Astrocyte of the spinal cord (primary cell): Measurements from ENCODE around the gene OGT.

Source experiments
- DNase-seq: peaks from one replicate; pipeline ENCODE4 v3.0.0; 2011; ENCODE audit warnings: low read depth, low spot score
- H3K4me3 ChIP-seq: 2 replicates; pipeline ENCODE4 v1.5.1; 2011; ENCODE audit warnings: low read depth, mild to moderate bottlenecking, low read length, moderate library complexity
- in situ Hi-C: cut with HindIII; loops from 2 replicates; pipeline ENCODE4 v1.10.0; 2017; ENCODE audit warnings: low sequenced_read_pairs
- TF ChIP-seq, protein P1 (sequence below): IDR thresholded peaks from 2 replicates; pipeline ENCODE4 v1.5.1; 2012; ENCODE audit warnings: low read depth, mild to moderate bottlenecking, low read length, inconsistent platforms

Gene OGT

DNA sequence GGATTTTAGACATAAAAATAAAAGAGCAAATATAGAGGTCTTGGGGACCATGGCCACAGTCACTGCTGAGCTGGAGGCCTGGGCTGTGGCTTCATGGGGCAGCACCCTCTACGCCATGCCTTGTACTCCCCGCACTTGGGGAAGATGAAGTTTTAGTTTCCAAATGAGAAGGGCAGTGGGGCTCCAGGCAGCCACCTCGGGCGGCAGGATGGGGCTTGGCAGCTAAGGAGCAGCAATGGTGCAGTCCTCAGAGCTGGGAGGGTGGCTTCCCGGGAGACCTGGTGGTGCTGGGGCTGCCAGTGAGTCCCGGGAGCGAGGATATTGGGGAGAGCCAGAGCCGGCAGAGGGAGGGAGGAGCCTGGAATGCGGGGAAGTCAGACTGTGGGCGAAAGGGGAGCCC, 83.0 kb downstream of the OGT start:
- in situ Hi-C loops, result no loop called here
- no peak for DNase-seq
- H3K4me3 ChIP-seq, result no peak overlapping the region
- TF ChIP-seq, protein P1, sequence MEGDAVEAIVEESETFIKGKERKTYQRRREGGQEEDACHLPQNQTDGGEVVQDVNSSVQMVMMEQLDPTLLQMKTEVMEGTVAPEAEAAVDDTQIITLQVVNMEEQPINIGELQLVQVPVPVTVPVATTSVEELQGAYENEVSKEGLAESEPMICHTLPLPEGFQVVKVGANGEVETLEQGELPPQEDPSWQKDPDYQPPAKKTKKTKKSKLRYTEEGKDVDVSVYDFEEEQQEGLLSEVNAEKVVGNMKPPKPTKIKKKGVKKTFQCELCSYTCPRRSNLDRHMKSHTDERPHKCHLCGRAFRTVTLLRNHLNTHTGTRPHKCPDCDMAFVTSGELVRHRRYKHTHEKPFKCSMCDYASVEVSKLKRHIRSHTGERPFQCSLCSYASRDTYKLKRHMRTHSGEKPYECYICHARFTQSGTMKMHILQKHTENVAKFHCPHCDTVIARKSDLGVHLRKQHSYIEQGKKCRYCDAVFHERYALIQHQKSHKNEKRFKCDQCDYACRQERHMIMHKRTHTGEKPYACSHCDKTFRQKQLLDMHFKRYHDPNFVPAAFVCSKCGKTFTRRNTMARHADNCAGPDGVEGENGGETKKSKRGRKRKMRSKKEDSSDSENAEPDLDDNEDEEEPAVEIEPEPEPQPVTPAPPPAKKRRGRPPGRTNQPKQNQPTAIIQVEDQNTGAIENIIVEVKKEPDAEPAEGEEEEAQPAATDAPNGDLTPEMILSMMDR, result no peak

GRCh38 chrX:71616672-71617529, 84.0 kb downstream of the OGT start:
- no peak overlapping the region for H3K4me3 ChIP-seq
- in situ Hi-C loops, result no loop called here
- TF ChIP-seq, protein P1, result no peak

DNA sequence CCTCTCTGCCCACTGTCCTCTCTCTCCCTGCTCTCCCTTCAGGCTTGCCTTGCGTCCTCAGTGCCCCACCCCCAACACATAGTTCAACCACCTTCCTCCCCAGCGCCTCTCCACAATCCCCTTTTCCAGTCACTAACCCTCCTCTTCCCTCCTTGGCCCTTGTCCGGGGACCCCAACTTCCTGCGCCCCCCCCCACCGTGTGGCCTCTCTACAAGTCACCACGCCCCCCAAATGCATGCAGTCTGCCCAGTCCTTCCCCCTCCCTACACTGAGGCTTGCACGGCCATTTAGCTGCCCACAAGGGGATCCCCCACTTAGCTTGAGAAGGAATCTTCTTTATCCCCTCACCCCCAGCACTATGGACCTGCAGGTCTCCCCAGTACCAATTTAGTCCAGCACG, 84.8 kb downstream of the OGT start:
- TF ChIP-seq, protein P1, result no peak
- DNase-seq, result no peak
- H3K4me3 ChIP-seq, result no peak overlapping the region
- in situ Hi-C loops, result no loop called here

More at GRCh38 chrX:71616672-71617529, 84.0 kb downstream of the OGT start:
- DNase-seq, result no peak

GRCh38 chrX:71618303-71618721, 85.4 kb downstream of the OGT start, which contains the start of gene CXCR3:
Gene CXCR3, minus strand, starts transcription at chrX:71618511. Its CDS starts 62 bp downstream, at chrX:71618449.
- TF ChIP-seq, protein P1, result no peak
- peak; percentile 18 for DNase-seq
- in situ Hi-C loops, result no loop called here
- no peak within 1 kb of the TSS for H3K4me3 ChIP-seq

GRCh38 chrX:71618787-71619186, 85.9 kb downstream of the OGT start:
- DNase-seq, result no peak
- in situ Hi-C loops, result no loop called here
- TF ChIP-seq, protein P1, result no peak

GRCh38 chrX:71619193-71619592, 86.3 kb downstream of the OGT start:
- no peak overlapping the region for H3K4me3 ChIP-seq
- TF ChIP-seq, protein P1, result no peak
- no peak for DNase-seq
- in situ Hi-C loops, result no loop called here

More at GRCh38 chrX:71618787-71619186, 85.9 kb downstream of the OGT start:
- H3K4me3 ChIP-seq, result no peak overlapping the region
